HUES48 (cell line): ENCODE results near the gene FGF11.

ENCODE experiments used
- H3K27ac ChIP-seq: one replicate; pipeline ENCODE4 v1.7.0; 2013; ENCODE audit warnings: low read depth, low read length, inconsistent platforms
- H3K27me3 ChIP-seq: 2 replicates; pipeline ENCODE4 v1.6.1; 2013; ENCODE audit warnings: mild to moderate bottlenecking, low read length; ENCODE audit not compliant: control insufficient read depth, insufficient read depth
- H3K36me3 ChIP-seq: 2 replicates; pipeline ENCODE4 v1.6.1; 2013; ENCODE audit warnings: low read length; ENCODE audit not compliant: control insufficient read depth, insufficient read depth
- H3K4me1 ChIP-seq: 2 replicates; pipeline ENCODE4 v1.6.1; 2013; ENCODE audit warnings: mild to moderate bottlenecking, low read length; ENCODE audit not compliant: control insufficient read depth, insufficient read depth
- H3K4me3 ChIP-seq: 2 replicates; pipeline ENCODE4 v1.5.1; 2013; ENCODE audit warnings: mild to moderate bottlenecking, low read depth, low read length
- H3K9ac ChIP-seq: 2 replicates; pipeline ENCODE4 v1.6.1; 2013; ENCODE audit warnings: mild to moderate bottlenecking, low read depth, low read length, moderate library complexity
- H3K9me3 ChIP-seq: 2 replicates; pipeline ENCODE4 v1.6.1; 2013; ENCODE audit warnings: low read length; ENCODE audit not compliant: control insufficient read depth, insufficient read depth

Gene FGF11

GRCh38 chr17:7403727-7403976 is 35.7 kb upstream of the FGF11 start:
- H3K27ac ChIP-seq: peak overlapping the region; percentile 98

DNA sequence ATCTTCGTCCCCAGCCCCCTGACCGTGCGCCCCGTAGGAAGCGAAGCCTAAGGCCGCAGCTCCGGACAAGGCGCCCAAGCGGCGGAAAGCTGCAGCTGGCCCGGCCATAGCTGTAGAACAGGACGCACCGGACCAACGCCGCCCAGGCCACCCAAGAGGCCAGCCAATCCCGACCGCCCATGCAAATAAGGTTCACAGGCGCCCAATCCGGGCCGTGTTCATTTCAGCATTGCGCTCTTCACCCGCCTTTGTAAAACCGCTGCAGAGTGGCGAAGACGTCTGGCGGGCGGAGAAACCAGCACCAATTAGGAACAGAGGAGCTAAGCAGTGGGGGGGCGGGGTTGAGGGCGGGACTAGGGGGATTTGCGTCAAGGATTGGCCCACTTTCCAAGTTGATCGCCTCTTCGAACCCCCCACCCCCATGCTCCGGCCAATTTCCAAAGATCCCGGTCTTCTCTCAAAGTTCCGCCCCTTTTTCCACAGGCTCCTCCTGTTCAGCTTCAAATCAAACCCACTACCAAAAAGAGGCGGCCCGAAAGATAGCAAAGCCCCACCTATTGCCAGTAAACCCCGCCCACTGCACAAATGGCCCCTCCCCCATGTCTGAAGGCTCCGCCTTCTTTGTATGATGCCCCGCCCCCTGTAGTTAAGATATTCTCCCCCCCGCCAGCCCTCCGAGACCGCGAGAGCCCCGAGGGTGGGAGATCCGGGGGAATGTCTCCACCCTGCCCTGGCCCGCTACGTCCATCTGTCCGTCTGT is 35.2 kb upstream of the FGF11 start, which contains the start of gene TMEM256:
Gene TMEM256 (minus strand): TSS at position 121 of the 760 bp plus-strand sequence. CDS start 13 bp downstream, at position 108.
- no peaks in the 10 kb centered on the region for H3K9me3 ChIP-seq
- H3K36me3 ChIP-seq: peaks cover 8% of the 10 kb centered on the region
- no peaks in the 10 kb centered on the region for H3K27me3 ChIP-seq
- H3K9ac ChIP-seq: peak within 1 kb of the TSS; percentile 66
- H3K27ac ChIP-seq: peak within 1 kb of the TSS; percentile 98
- peak within 1 kb of the TSS; percentile 91 for H3K4me3 ChIP-seq
- peaks cover 13% of the 10 kb centered on the region; the same call in 1 of the 2 replicates for H3K4me1 ChIP-seq

More at GRCh38 chr17:7403727-7403976, 35.7 kb upstream of the FGF11 start:
- Histone ChIP-seq H3K36me3 (peaks cover 3% of the 10 kb centered on the region), H3K9me3 (no peaks in the 10 kb centered on the region), H3K4me3 (peak overlapping the region; percentile 91), H3K4me1 (peaks cover 13% of the 10 kb centered on the region; the same call in 1 of the 2 replicates), H3K9ac (peak overlapping the region; percentile 66), H3K27me3 (no peaks in the 10 kb centered on the region)

DNA sequence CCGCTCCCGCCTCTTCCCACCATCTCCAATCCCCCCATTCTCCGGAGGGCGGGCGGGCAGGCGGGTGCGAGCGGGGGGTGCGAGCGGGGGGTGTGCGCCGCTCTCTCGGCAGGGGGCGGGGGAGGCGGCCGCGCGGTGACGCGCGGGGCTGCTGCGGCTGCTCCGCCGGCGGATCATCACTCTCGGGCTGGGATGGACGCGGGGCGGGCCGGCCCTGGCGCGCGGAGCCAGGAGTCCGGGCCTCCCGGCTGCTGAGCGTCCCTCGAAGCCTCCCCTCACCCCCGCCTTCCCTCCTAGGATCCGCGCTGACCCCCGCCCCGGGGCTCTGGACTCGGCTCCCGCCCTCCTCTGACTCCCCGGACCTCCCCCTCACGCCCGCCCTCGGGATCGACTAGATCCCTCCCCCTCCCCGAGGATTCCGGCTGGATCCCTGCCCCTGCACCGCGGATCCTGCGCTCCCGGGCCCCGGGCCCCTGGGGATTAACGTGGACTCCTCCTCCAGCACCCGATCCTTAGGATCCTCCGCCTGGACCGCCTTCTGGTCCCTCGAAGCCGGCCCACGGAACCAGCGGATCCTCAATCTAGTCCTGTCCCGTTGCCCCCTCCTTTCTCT is 34.5 kb upstream of the FGF11 start:
- H3K27ac ChIP-seq: peak overlapping the region; percentile 63
- no peaks in the 10 kb centered on the region for H3K9me3 ChIP-seq
- peak overlapping the region; percentile 54; the same call in 1 of the 2 replicates for H3K9ac ChIP-seq
- no peaks in the 10 kb centered on the region for H3K27me3 ChIP-seq
- H3K4me3 ChIP-seq: peak overlapping the region; percentile 81
- H3K4me1 ChIP-seq: peaks cover 13% of the 10 kb centered on the region; the same call in 1 of the 2 replicates
- peaks cover 15% of the 10 kb centered on the region for H3K36me3 ChIP-seq

GRCh38 chr17:7405350-7406234 is 33.7 kb upstream of the FGF11 start:
- Histone ChIP-seq H3K27ac (peak overlapping the region; percentile 63), H3K36me3 (peaks cover 22% of the 10 kb centered on the region), H3K9ac (peak overlapping the region; percentile 54; the same call in 1 of the 2 replicates)

DNA sequence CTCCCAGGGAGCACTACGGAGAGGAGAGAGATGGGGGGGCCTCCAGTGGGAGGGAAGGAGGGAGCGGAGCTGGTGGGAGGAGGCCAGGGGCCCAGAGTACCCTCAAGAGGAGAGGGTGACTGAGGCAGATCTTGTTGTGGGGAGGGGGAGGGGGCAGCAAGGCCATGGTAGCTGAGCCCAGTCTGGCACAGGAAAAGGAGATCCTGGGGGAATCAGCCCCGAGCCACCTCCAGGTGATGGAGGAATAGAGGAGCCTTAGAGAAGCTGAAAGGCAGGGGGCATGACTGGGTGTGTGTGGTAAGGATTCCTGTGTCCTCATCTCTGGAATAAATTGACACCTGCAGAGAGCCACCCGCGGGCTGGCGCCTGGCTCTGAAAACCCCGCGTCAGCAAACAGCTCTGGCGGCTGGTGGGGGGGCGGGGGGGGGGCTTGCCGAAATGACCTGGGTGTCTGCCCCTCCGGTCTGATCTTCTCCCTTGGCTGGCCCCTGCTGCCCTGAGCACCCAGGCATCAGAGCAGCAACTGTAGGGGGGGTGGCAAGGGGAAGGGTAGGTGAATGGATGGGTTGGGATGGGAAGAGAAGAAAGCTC is 33.0 kb upstream of the FGF11 start:
- no peaks in the 10 kb centered on the region for H3K27me3 ChIP-seq
- no peaks in the 10 kb centered on the region for H3K9me3 ChIP-seq
- H3K4me1 ChIP-seq: peaks cover 13% of the 10 kb centered on the region; the same call in 1 of the 2 replicates
- no peak overlapping the region for H3K27ac ChIP-seq
- H3K4me3 ChIP-seq: peak overlapping the region; percentile 81
- H3K9ac ChIP-seq: no peak overlapping the region
- H3K36me3 ChIP-seq: peaks cover 25% of the 10 kb centered on the region

More at GRCh38 chr17:7405350-7406234, 33.7 kb upstream of the FGF11 start:
- H3K4me1 ChIP-seq: peaks cover 13% of the 10 kb centered on the region; the same call in 1 of the 2 replicates
- no peaks in the 10 kb centered on the region for H3K27me3 ChIP-seq
- H3K4me3 ChIP-seq: peak overlapping the region; percentile 81
- H3K9me3 ChIP-seq: no peaks in the 10 kb centered on the region

GRCh38 chr17:7407082-7407481 is 32.2 kb upstream of the FGF11 start:
- Histone ChIP-seq H3K4me1 (peaks cover 13% of the 10 kb centered on the region; the same call in 1 of the 2 replicates), H3K27me3 (no peaks in the 10 kb centered on the region), H3K4me3 (no peak overlapping the region; the same call in 1 of the 2 replicates), H3K27ac (no peak overlapping the region), H3K9ac (no peak overlapping the region), H3K9me3 (no peaks in the 10 kb centered on the region), H3K36me3 (peaks cover 25% of the 10 kb centered on the region)

GRCh38 chr17:7407485-7408251 is 31.6 kb upstream of the FGF11 start, which contains the start of gene NLGN2:
Gene NLGN2 (plus strand): TSS chr17:7407845. CDS start chr17:7408256, 411 bp downstream.
- Histone ChIP-seq H3K27ac (no peak within 1 kb of the TSS), H3K4me1 (peaks cover 12% of the 10 kb centered on the region; the same call in 1 of the 2 replicates), H3K9me3 (no peaks in the 10 kb centered on the region), H3K36me3 (peaks cover 25% of the 10 kb centered on the region), H3K27me3 (no peaks in the 10 kb centered on the region), H3K4me3 (peak within 1 kb of the TSS; percentile 46), H3K9ac (peak within 1 kb of the TSS; percentile 36; the same call in 1 of the 2 replicates)

- H3K27me3 ChIP-seq: no peaks in the 10 kb centered on the region
- H3K36me3 ChIP-seq: peaks cover 25% of the 10 kb centered on the region
- H3K9me3 ChIP-seq: no peaks in the 10 kb centered on the region
- H3K4me3 ChIP-seq: peak overlapping the region; percentile 46
- peak overlapping the region; percentile 36; the same call in 1 of the 2 replicates for H3K9ac ChIP-seq
- no peak overlapping the region for H3K27ac ChIP-seq
- H3K4me1 ChIP-seq: peaks cover 6% of the 10 kb centered on the region; the same call in 1 of the 2 replicates
These were observed 31.0 kb upstream of the FGF11 start for GRCh38 chr17:7408252-7408727.

GRCh38 chr17:7408863-7409262 is 30.4 kb upstream of the FGF11 start:
- H3K27me3 ChIP-seq: no peaks in the 10 kb centered on the region
- no peak overlapping the region for H3K27ac ChIP-seq
- H3K4me3 ChIP-seq: peak overlapping the region; percentile 46; the same call in 1 of the 2 replicates
- H3K9me3 ChIP-seq: no peaks in the 10 kb centered on the region
- peaks cover 6% of the 10 kb centered on the region; the same call in 1 of the 2 replicates for H3K4me1 ChIP-seq
- H3K9ac ChIP-seq: no peak overlapping the region
- peaks cover 25% of the 10 kb centered on the region for H3K36me3 ChIP-seq
